B cell (primary cell): ENCODE data around the gene CCDC88B. TPM values are rescaled to one million over a fixed set of nuclear protein-coding genes. Genes with fewer than 3 reads are reported as not detected.

Experiments
- ATAC-seq: fragments of 200-7000 bp; cut with Tn5 transposase; one replicate; pipeline ENCODE4 v1.10.0; 2021; ENCODE audit warnings: low read depth, mild to moderate bottlenecking, moderate number of reproducible peaks, moderate library complexity
- CTCF ChIA-PET: fragments of 350-600 bp; sonication (Branson Sonifier 250); formaldehyde crosslinking; loops from one replicate; lab custom pipeline; 2021; ENCODE audit warnings: antibody characterized with exemption, inconsistent platforms; lab: Charles Lee
- POLR2A ChIA-PET: fragments of 350-600 bp; sonication (Branson Sonifier 250); formaldehyde crosslinking; loops from one replicate; lab custom pipeline; 2021; ENCODE audit warnings: antibody characterized with exemption; lab: Charles Lee
- DNase-seq: peaks from one replicate; pipeline ENCODE4 v3.0.0; 2013
- H2AFZ ChIP-seq: 2 replicates; pipeline ENCODE4 v1.6.1; 2012; ENCODE audit warnings: mild to moderate bottlenecking, low read depth, low read length; ENCODE audit not compliant: insufficient read depth, poor library complexity, severe bottlenecking
- H3K27ac ChIP-seq, 2 donors: 1 replicate in 1 of 2; 2 replicates in 1 of 2; pipeline ENCODE4 v1.5.1; 2012 to 2013; ENCODE audit warnings: low read length in 2 of 2, mild to moderate bottlenecking in 2 of 2, moderate library complexity in 1 of 2
- H3K27me3 ChIP-seq, 4 experiments: fragments of 200-600 bp in 1 of 4; sonication (generic) in 1 of 4; replicated peaks in 1 of 4; 1 replicate in 2 of 4; 2 replicates in 2 of 4; pipeline versions ENCODE4 v1.6.1 to v1.7.0; 2013 to 2016; ENCODE audit warnings: low read length in 3 of 4, mild to moderate bottlenecking in 2 of 4, mixed read lengths in 1 of 4, moderate library complexity in 1 of 4; ENCODE audit not compliant: insufficient read depth in 4 of 4, control insufficient read depth in 3 of 4; ENCODE audit errors: control extremely low read depth in 1 of 4
- H3K36me3 ChIP-seq, 2 experiments: replicated peaks in 1 of 2; 1 replicate in 1 of 2; 2 replicates in 1 of 2; pipeline versions ENCODE4 v1.6.1 to v1.7.1; 2013; ENCODE audit warnings: low read length in 1 of 2; ENCODE audit not compliant: insufficient read depth in 2 of 2, control insufficient read depth in 1 of 2; ENCODE audit errors: control extremely low read depth in 1 of 2, extremely low read depth in 1 of 2
- H3K4me1 ChIP-seq, 2 donors: fragments of 200-600 bp in 1 of 2; sonication (generic) in 1 of 2; 1 replicate in 1 of 2; 2 replicates in 1 of 2; pipeline versions ENCODE4 v1.5.1 to v1.6.1; 2013 to 2017; ENCODE audit warnings: low read length in 2 of 2; ENCODE audit not compliant: control insufficient read depth in 2 of 2, insufficient read depth in 2 of 2
- H3K4me2 ChIP-seq: replicated peaks from 2 replicates; pipeline ENCODE3; 2012; ENCODE audit warnings: mild to moderate bottlenecking, low read depth, low read length; ENCODE audit not compliant: poor library complexity, severe bottlenecking
- H3K4me3 ChIP-seq, 5 experiments: fragments of 200-600 bp in 1 of 5; sonication (generic) in 1 of 5; 1 replicate in 3 of 5; 2 replicates in 2 of 5; pipeline versions ENCODE4 v1.5.1 to v1.7.0; 2011 to 2016; ENCODE audit warnings: low read length in 4 of 5, mild to moderate bottlenecking in 4 of 5, low read depth in 2 of 5, control low read depth in 1 of 5, moderate library complexity in 1 of 5; ENCODE audit not compliant: insufficient read depth in 1 of 5; ENCODE audit errors: control extremely low read depth in 1 of 5, extremely low read depth in 1 of 5
- H3K79me2 ChIP-seq: fragments of 200-600 bp; sonication (generic); one replicate; pipeline ENCODE4 v1.6.0; 2016; ENCODE audit warnings: low read length; ENCODE audit not compliant: control insufficient read depth, insufficient read depth
- H3K9ac ChIP-seq: fragments of 200-600 bp; sonication (generic); 2 replicates; pipeline ENCODE4 v1.6.1; 2017; ENCODE audit warnings: mild to moderate bottlenecking, low read length, moderate library complexity
- H3K9me3 ChIP-seq, 3 donors: one replicate each; pipeline versions ENCODE4 v1.6.1 to v1.7.1; 2013; ENCODE audit warnings: low read length in 2 of 3; ENCODE audit not compliant: control insufficient read depth in 2 of 3, insufficient read depth in 1 of 3; ENCODE audit errors: control extremely low read depth in 1 of 3
- H4K20me1 ChIP-seq: 2 replicates; pipeline ENCODE4 v1.6.0; 2012; ENCODE audit warnings: mild to moderate bottlenecking, low read length; ENCODE audit not compliant: insufficient read depth, control insufficient read depth, poor library complexity, severe bottlenecking
- H3K27ac Mint-ChIP-seq: one replicate; pipeline ENCODE4 v1.8.0; 2021; ENCODE audit warnings: mixed read lengths
- H3K27me3 Mint-ChIP-seq: one replicate; pipeline ENCODE4 v1.8.0; 2021; ENCODE audit warnings: mixed read lengths
- H3K4me1 Mint-ChIP-seq: one replicate; pipeline ENCODE4 v1.8.0; 2021; ENCODE audit warnings: mixed read lengths
- H3K4me3 Mint-ChIP-seq: one replicate; pipeline ENCODE4 v1.8.0; 2021; ENCODE audit warnings: mixed read lengths
- H3K9me3 Mint-ChIP-seq: one replicate; pipeline ENCODE4 v1.8.0; 2022; ENCODE audit warnings: mixed read lengths; ENCODE audit not compliant: insufficient read depth
- CTCF ChIP-seq: fragments of 200-600 bp; IDR thresholded peaks from one replicate; pipeline ENCODE4 v1.8.0; 2022; ENCODE audit warnings: antibody characterized with exemption, mild to moderate bottlenecking
- EZH2 ChIP-seq: IDR thresholded peaks from 2 replicates; pipeline ENCODE4 v1.6.1; 2012; ENCODE audit warnings: borderline replicate concordance, low read depth, mild to moderate bottlenecking, moderate library complexity, low read length; ENCODE audit not compliant: insufficient read depth, poor library complexity, severe bottlenecking
- WGBS: methylation state at CpG from one replicate; pipeline ENCODE4 v1.1.5; 2013; ENCODE audit warnings: missing lambda C conversion rate; ENCODE audit not compliant: insufficient coverage; 5-methylcytosine and 5-hydroxymethylcytosine counted together
- intact Hi-C: fragments of 100-400 bp; cut with micrococcal nuclease; formaldehyde crosslinking; loops from one replicate; pipeline ENCODE4 v1.10.0; 2022
- polyA plus RNA-seq: library from polyadenylated mRNA; depleted of rRNA; stranded (reverse); fragments of >200 nt; gene quantifications from 2 replicates; pipeline ENCODE4 v1.2.3, GENCODE V29; 2012
- total RNA-seq, 2 donors: library from RNA; stranded (reverse); fragments of 120-200 nt in 1 of 2; gene quantifications; 1 replicate in 1 of 2; 2 replicates in 1 of 2; pipeline versions ENCODE4 v1.2.3 to v1.2.4, GENCODE V29; 2013 to 2022

The CCDC88B gene
- total and polyA plus RNA-seq, 2 donors (not counting 1 experiment from before 2014, with no cell fraction given): 172 to 208 TPM

DNA sequence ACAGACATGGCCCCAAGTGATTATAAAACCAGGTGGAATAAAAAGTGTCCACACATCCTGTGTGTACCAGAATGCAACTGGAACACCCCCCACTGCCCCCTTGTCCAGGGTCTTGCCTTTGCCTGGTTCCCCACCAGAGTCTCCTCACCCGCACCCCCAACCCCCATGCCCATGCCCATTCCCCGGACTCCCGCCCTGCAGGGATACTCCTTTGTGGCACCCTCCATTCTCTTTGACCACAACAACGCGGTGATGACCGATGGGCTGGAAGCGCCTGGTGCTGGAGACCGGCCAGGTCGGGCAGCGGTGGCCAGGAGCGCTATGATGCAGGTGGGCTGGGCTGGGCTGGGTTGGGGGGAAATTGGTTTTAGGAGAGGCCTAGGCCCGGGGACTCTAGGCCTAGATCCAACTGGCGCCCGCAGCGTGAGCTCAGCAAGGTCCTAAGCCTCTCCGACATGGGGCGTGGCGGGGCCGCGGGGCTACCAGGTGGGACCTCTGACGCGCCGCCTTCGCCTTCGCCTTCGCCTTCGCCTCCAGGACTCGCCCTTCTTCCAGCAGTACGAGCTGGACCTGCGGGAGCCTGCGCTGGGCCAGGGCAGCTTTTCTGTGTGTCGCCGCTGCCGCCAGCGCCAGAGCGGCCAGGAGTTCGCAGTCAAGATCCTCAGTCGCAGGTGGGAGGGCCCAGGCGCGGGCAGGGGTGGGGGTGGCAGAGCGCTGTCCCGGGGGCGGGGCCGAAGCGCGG lies 28.1 kb downstream of the CCDC88B start:
- Histone ChIP-seq H3K4me2 (no peak overlapping the region), H3K27me3 (no peaks in the 10 kb centered on the region), H3K4me1 (peaks cover 4 to 18% of the 10 kb centered on the region in 2 donors), H4K20me1 (no peaks in the 10 kb centered on the region), H3K4me3 (no peak overlapping the region), H3K36me3 (peaks cover 0 to 31% of the 10 kb centered on the region in 2 experiments), H2AFZ (no peak overlapping the region), H3K79me2 (no peaks in the 10 kb centered on the region), H3K9me3 (no peaks in the 10 kb centered on the region), H3K9ac (no peak overlapping the region), H3K27ac (no peak overlapping the region)
- H3K9me3 Mint-ChIP-seq: no peaks in the 10 kb centered on the region
- TF ChIP-seq CTCF: no peak
- TF ChIP-seq EZH2: no peak
- 99% methylated on average over 40 of the region's 46 CpGs for WGBS
- ATAC-seq (no peak), DNase-seq (no peak)
- ChIA-PET CTCF (no interaction called here), POLR2A (interaction anchor here (0.6 kb wide), 1 partner anchor 338 kb away, joined by 4 read pairs; no protein-coding TSS in a partner anchor)
- H3K4me3 Mint-ChIP-seq: no peak overlapping the region
- H3K4me1 Mint-ChIP-seq: peaks cover 4% of the 10 kb centered on the region
- no peak overlapping the region for H3K27ac Mint-ChIP-seq
- no peaks in the 10 kb centered on the region for H3K27me3 Mint-ChIP-seq
- intact Hi-C loops: no loop called here

DNA sequence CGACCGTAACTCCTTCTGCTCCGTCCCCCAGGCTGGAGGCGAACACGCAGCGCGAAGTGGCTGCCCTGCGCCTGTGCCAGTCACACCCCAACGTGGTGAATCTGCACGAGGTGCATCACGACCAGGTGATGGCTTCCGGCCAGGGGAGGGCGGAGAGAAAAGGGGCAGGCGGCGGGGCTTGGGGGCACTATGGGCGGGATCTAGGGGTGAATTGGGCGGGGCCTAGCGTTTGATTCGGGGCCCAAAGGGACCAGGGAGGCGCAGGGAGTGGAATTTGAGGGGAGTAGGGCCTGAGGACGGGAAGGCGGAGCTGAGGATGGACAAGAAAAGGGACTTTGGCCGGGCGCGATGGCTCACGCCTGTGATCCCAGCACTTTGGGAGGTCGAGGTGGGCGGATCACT lies 28.7 kb downstream of the CCDC88B start:
- Mint-ChIP-seq H3K27me3 (no peaks in the 10 kb centered on the region), H3K27ac (no peak overlapping the region), H3K4me3 (no peak overlapping the region), H3K4me1 (peaks cover 8% of the 10 kb centered on the region), H3K9me3 (no peaks in the 10 kb centered on the region)
- intact Hi-C loops: no loop called here
- WGBS: 98% methylated on average over 28 of the region's 28 CpGs
- Histone ChIP-seq H3K4me1 (peaks cover 9 to 24% of the 10 kb centered on the region in 2 donors), H4K20me1 (no peaks in the 10 kb centered on the region), H3K4me3 (no peak overlapping the region), H3K9ac (no peak overlapping the region), H2AFZ (no peak overlapping the region), H3K4me2 (no peak overlapping the region), H3K27ac (no peak overlapping the region), H3K27me3 (no peaks in the 10 kb centered on the region), H3K79me2 (no peaks in the 10 kb centered on the region), H3K36me3 (peaks cover 0 to 31% of the 10 kb centered on the region in 2 experiments), H3K9me3 (no peaks in the 10 kb centered on the region)
- POLR2A ChIA-PET: no interaction called here
- DNase-seq (no peak), ATAC-seq (no peak)
- CTCF ChIA-PET: no interaction called here
- no peak for TF ChIP-seq CTCF
- no peak for TF ChIP-seq EZH2
